ENCODE measurements around the gene GSG1L2. TPM values are rescaled to one million over a fixed set of nuclear protein-coding genes. Genes with fewer than 3 reads are reported as not detected.

The GSG1L2 gene
- total RNA-seq, 1 experiment from 2014 or later = not detected

- Mint-ChIP-seq H3K27me3 (ENCODE audit: insufficient read depth, unreplicated experiment) (no peaks in the 10 kb centered on the region), H3K4me3 (ENCODE audit: unreplicated experiment) (no peak overlapping the region), H3K9me3 (ENCODE audit: unreplicated experiment) (no peaks in the 10 kb centered on the region), H3K36me3 (ENCODE audit: insufficient read depth, unreplicated experiment) (no peaks in the 10 kb centered on the region), H3K4me1 (ENCODE audit: insufficient read depth, unreplicated experiment) (no peaks in the 10 kb centered on the region), H3K27ac (ENCODE audit: low read depth, unreplicated experiment) (no peak overlapping the region)
- TF ChIP-seq, protein P1, sequence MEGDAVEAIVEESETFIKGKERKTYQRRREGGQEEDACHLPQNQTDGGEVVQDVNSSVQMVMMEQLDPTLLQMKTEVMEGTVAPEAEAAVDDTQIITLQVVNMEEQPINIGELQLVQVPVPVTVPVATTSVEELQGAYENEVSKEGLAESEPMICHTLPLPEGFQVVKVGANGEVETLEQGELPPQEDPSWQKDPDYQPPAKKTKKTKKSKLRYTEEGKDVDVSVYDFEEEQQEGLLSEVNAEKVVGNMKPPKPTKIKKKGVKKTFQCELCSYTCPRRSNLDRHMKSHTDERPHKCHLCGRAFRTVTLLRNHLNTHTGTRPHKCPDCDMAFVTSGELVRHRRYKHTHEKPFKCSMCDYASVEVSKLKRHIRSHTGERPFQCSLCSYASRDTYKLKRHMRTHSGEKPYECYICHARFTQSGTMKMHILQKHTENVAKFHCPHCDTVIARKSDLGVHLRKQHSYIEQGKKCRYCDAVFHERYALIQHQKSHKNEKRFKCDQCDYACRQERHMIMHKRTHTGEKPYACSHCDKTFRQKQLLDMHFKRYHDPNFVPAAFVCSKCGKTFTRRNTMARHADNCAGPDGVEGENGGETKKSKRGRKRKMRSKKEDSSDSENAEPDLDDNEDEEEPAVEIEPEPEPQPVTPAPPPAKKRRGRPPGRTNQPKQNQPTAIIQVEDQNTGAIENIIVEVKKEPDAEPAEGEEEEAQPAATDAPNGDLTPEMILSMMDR (IDR thresholded peaks at IDR 0.05; ENCODE audit: unreplicated experiment) = no peak
- ChIA-PET CTCF (no interaction called here), POLR2A (no interaction called here)
- DNase-seq (ENCODE audit: unreplicated experiment) = no peak
- intact Hi-C loops (cut with micrococcal nuclease) = no loop called here
- no TSS peak for BruUV-seq (replicated peaks)
Measured at GRCh38 chr17:9829343-9829742, 7.5 kb upstream of the GSG1L2 start.

- intact Hi-C loops (cut with micrococcal nuclease) = no loop called here
- Mint-ChIP-seq H3K9me3 (ENCODE audit: unreplicated experiment) (no peaks in the 10 kb centered on the region), H3K27ac (ENCODE audit: low read depth, unreplicated experiment) (no peak overlapping the region), H3K36me3 (ENCODE audit: insufficient read depth, unreplicated experiment) (no peaks in the 10 kb centered on the region), H3K27me3 (ENCODE audit: insufficient read depth, unreplicated experiment) (no peaks in the 10 kb centered on the region), H3K4me1 (ENCODE audit: insufficient read depth, unreplicated experiment) (no peaks in the 10 kb centered on the region), H3K4me3 (ENCODE audit: unreplicated experiment) (no peak overlapping the region)
- ChIA-PET CTCF (no interaction called here), POLR2A (no interaction called here)
- no TSS peak for BruUV-seq (replicated peaks)
- DNase-seq (ENCODE audit: unreplicated experiment) = no peak
- TF ChIP-seq, protein P1 (IDR thresholded peaks at IDR 0.05; ENCODE audit: unreplicated experiment) = no peak
Measured at GRCh38 chr17:9828296-9829295, 6.7 kb upstream of the GSG1L2 start.

DNA sequence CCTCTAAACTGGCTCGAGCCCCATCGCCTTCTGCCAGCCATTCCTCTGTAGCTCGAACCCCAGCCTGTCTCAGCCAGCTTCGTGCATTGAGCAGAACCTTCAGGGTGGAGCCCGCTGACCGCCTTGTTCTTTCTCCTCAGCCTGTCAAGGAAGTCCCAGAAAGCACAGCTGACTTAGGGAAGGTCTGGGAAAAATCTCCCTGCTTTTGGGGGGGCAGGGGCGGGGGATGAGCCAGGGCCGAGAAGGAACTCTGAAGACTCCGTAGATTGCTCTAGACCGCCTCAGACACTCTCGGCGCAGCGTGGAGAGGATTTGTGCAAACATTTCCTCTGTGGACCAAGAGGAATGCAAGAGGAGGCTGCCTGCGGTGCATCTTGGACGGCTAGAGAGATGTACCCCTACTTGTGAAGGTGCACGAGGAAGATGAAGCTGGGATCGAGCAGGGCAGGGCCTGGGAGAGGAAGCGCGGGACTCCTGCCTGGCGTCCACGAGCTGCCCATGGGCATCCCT lies 3.8 kb upstream of the GSG1L2 start, which contains the start of gene GLP2R:
Gene GLP2R (plus strand): TSS at position 284 of the 510 bp plus-strand sequence. CDS start 140 bp downstream, at position 424.
- Mint-ChIP-seq H3K4me1 (ENCODE audit: insufficient read depth, unreplicated experiment) (no peaks in the 10 kb centered on the region), H3K27me3 (ENCODE audit: insufficient read depth, unreplicated experiment) (no peaks in the 10 kb centered on the region), H3K36me3 (ENCODE audit: insufficient read depth, unreplicated experiment) (no peaks in the 10 kb centered on the region), H3K9me3 (ENCODE audit: unreplicated experiment) (peaks cover 8% of the 10 kb centered on the region), H3K4me3 (ENCODE audit: unreplicated experiment) (no peak within 1 kb of the TSS), H3K27ac (ENCODE audit: low read depth, unreplicated experiment) (no peak within 1 kb of the TSS)
- intact Hi-C loops (cut with micrococcal nuclease) = no loop called here
- ChIA-PET CTCF (interaction anchor here (1.0 kb wide), 1 partner anchor 23 kb away, joined by 3 read pairs; no protein-coding TSS in a partner anchor), POLR2A (no interaction called here)
- TF ChIP-seq, protein P1 (IDR thresholded peaks at IDR 0.05; ENCODE audit: unreplicated experiment) = no peak
- BruUV-seq (replicated peaks) = no TSS peak
- DNase-seq (ENCODE audit: unreplicated experiment) = no peak

DNA sequence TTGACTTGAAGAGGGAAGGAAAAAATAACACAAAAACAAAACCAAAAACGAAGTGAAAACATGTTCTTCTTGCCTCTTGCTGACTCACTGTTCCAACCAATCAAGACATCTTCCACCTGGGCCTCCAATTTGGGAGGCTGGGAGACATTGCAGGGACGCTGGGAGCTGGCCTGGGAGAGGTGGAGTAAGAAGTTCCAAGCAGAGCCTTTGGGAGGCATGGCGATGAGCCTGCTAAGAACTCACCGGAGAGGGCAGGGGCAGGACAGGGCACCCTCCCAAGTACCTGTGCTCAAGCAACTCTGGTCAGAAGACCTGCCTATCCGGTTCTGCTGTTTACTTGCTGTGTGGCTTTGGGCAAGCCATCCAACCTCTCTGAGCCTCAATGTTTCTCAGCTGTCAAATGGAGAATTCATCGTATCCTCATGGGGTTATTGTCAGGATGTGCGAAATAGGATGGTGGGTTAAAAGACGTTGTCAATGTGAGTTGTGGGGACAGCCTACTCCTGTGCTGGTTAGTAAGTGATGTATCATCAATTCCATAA lies 3.0 kb upstream of the GSG1L2 start:
- TF ChIP-seq, protein P1 (IDR thresholded peaks at IDR 0.05; ENCODE audit: unreplicated experiment) = no peak
- Mint-ChIP-seq H3K9me3 (ENCODE audit: unreplicated experiment) (peaks cover 8% of the 10 kb centered on the region), H3K27ac (ENCODE audit: low read depth, unreplicated experiment) (no peak overlapping the region), H3K36me3 (ENCODE audit: insufficient read depth, unreplicated experiment) (no peaks in the 10 kb centered on the region), H3K27me3 (ENCODE audit: insufficient read depth, unreplicated experiment) (no peaks in the 10 kb centered on the region), H3K4me3 (ENCODE audit: unreplicated experiment) (no peak overlapping the region), H3K4me1 (ENCODE audit: insufficient read depth, unreplicated experiment) (no peaks in the 10 kb centered on the region)
- intact Hi-C loops (cut with micrococcal nuclease) = no loop called here
- no TSS peak for BruUV-seq (replicated peaks)
- CTCF ChIA-PET = interaction anchor here (1.0 kb wide), 1 partner anchor 22 kb away, joined by 3 read pairs; no protein-coding TSS in a partner anchor
- POLR2A ChIA-PET = no interaction called here
- no peak for DNase-seq (ENCODE audit: unreplicated experiment)

Data from MCF 10A (cell line).